ENCODE data around the gene SSH2.
"Not testable (repeated sequence)": the region's sequence is repeated elsewhere in the genome, so short reads cannot be mapped to it uniquely, and the experiment has no call there.

SSH2 gene

GRCh38 chr17:29859445-29859844 lies 70.6 kb downstream of the SSH2 start:
- not testable (repeated sequence) for H3K4me3 ChIP-seq (ENCODE audit: low read length in 2 of 2); H3K4me1 ChIP-seq (ENCODE audit: control insufficient read depth in 2 of 2, insufficient read depth in 2 of 2, low read length in 2 of 2); H3K36me3 ChIP-seq (ENCODE audit: control insufficient read depth in 2 of 2, insufficient read depth in 2 of 2, low read length in 2 of 2); H3K27ac ChIP-seq (ENCODE audit: low read depth in 2 of 2, low read length in 2 of 2); H3K27me3 ChIP-seq (ENCODE audit: control insufficient read depth in 2 of 2, insufficient read depth in 2 of 2, low read length in 2 of 2); H3K9me3 ChIP-seq (ENCODE audit: control insufficient read depth in 2 of 2, low read length in 2 of 2); H3K9ac ChIP-seq (ENCODE audit: low read depth in 1 of 2, low read length in 2 of 2)

- H3K27me3 ChIP-seq (ENCODE audit: control insufficient read depth in 2 of 2, insufficient read depth in 2 of 2, low read length in 2 of 2), result no peaks in the 10 kb centered on the region
- H3K9me3 ChIP-seq (ENCODE audit: control insufficient read depth in 2 of 2, low read length in 2 of 2), result no peaks in the 10 kb centered on the region
- H3K27ac ChIP-seq (ENCODE audit: low read depth in 2 of 2, low read length in 2 of 2), result no peak overlapping the region
- H3K4me3 ChIP-seq (ENCODE audit: low read length in 2 of 2), result no peak overlapping the region
- no peak overlapping the region for H3K9ac ChIP-seq (ENCODE audit: low read depth in 1 of 2, low read length in 2 of 2)
- peaks cover 0 to 7% of the 10 kb centered on the region in 2 donors for H3K4me1 ChIP-seq (ENCODE audit: control insufficient read depth in 2 of 2, insufficient read depth in 2 of 2, low read length in 2 of 2)
- H3K36me3 ChIP-seq (ENCODE audit: control insufficient read depth in 2 of 2, insufficient read depth in 2 of 2, low read length in 2 of 2), result no peaks in the 10 kb centered on the region
These were observed 72.2 kb downstream of the SSH2 start for GRCh38 chr17:29857823-29858222.

- not testable (repeated sequence) for H3K9me3 ChIP-seq (ENCODE audit: control insufficient read depth in 2 of 2, low read length in 2 of 2); H3K9ac ChIP-seq (ENCODE audit: low read depth in 1 of 2, low read length in 2 of 2); H3K4me3 ChIP-seq (ENCODE audit: low read length in 2 of 2); H3K36me3 ChIP-seq (ENCODE audit: control insufficient read depth in 2 of 2, insufficient read depth in 2 of 2, low read length in 2 of 2); H3K27ac ChIP-seq (ENCODE audit: low read depth in 2 of 2, low read length in 2 of 2); H3K27me3 ChIP-seq (ENCODE audit: control insufficient read depth in 2 of 2, insufficient read depth in 2 of 2, low read length in 2 of 2); H3K4me1 ChIP-seq (ENCODE audit: control insufficient read depth in 2 of 2, insufficient read depth in 2 of 2, low read length in 2 of 2)
These were observed 72.9 kb downstream of the SSH2 start for GRCh38 chr17:29857105-29857504.

- Histone ChIP-seq H3K27me3 (ENCODE audit: control insufficient read depth in 2 of 2, insufficient read depth in 2 of 2, low read length in 2 of 2) (no peaks in the 10 kb centered on the region), H3K4me3 (ENCODE audit: low read length in 2 of 2) (no peak overlapping the region), H3K4me1 (ENCODE audit: control insufficient read depth in 2 of 2, insufficient read depth in 2 of 2, low read length in 2 of 2) (peaks cover 0 to 2% of the 10 kb centered on the region in 2 donors), H3K36me3 (ENCODE audit: control insufficient read depth in 2 of 2, insufficient read depth in 2 of 2, low read length in 2 of 2) (no peaks in the 10 kb centered on the region), H3K9me3 (ENCODE audit: control insufficient read depth in 2 of 2, low read length in 2 of 2) (no peaks in the 10 kb centered on the region), H3K27ac (ENCODE audit: low read depth in 2 of 2, low read length in 2 of 2) (no peak overlapping the region), H3K9ac (ENCODE audit: low read depth in 1 of 2, low read length in 2 of 2) (no peak overlapping the region)
These were observed 74.3 kb downstream of the SSH2 start for GRCh38 chr17:29855686-29856085.

- peaks cover 0 to 2% of the 10 kb centered on the region in 2 donors for H3K36me3 ChIP-seq (ENCODE audit: control insufficient read depth in 2 of 2, insufficient read depth in 2 of 2, low read length in 2 of 2)
- no peaks in the 10 kb centered on the region for H3K9me3 ChIP-seq (ENCODE audit: control insufficient read depth in 2 of 2, low read length in 2 of 2)
- H3K4me1 ChIP-seq (ENCODE audit: control insufficient read depth in 2 of 2, insufficient read depth in 2 of 2, low read length in 2 of 2), result peaks cover 0 to 3% of the 10 kb centered on the region in 2 donors
- no peaks in the 10 kb centered on the region for H3K27me3 ChIP-seq (ENCODE audit: control insufficient read depth in 2 of 2, insufficient read depth in 2 of 2, low read length in 2 of 2)
- H3K27ac ChIP-seq (ENCODE audit: low read depth in 2 of 2, low read length in 2 of 2), result no peak overlapping the region
- H3K9ac ChIP-seq (ENCODE audit: low read depth in 1 of 2, low read length in 2 of 2), result no peak overlapping the region
- H3K4me3 ChIP-seq (ENCODE audit: low read length in 2 of 2), result no peak overlapping the region
These were observed 81.3 kb downstream of the SSH2 start for GRCh38 chr17:29848737-29849136.

- Histone ChIP-seq H3K4me3 (ENCODE audit: low read length in 2 of 2) (no peak overlapping the region), H3K9me3 (ENCODE audit: control insufficient read depth in 2 of 2, low read length in 2 of 2) (no peaks in the 10 kb centered on the region), H3K27me3 (ENCODE audit: control insufficient read depth in 2 of 2, insufficient read depth in 2 of 2, low read length in 2 of 2) (no peaks in the 10 kb centered on the region), H3K9ac (ENCODE audit: low read depth in 1 of 2, low read length in 2 of 2) (no peak overlapping the region), H3K36me3 (ENCODE audit: control insufficient read depth in 2 of 2, insufficient read depth in 2 of 2, low read length in 2 of 2) (peaks cover 0 to 2% of the 10 kb centered on the region in 2 donors), H3K4me1 (ENCODE audit: control insufficient read depth in 2 of 2, insufficient read depth in 2 of 2, low read length in 2 of 2) (peaks cover 0 to 3% of the 10 kb centered on the region in 2 donors), H3K27ac (ENCODE audit: low read depth in 2 of 2, low read length in 2 of 2) (no peak overlapping the region)
These were observed 82.3 kb downstream of the SSH2 start for GRCh38 chr17:29847527-29848400.

- no peak overlapping the region for H3K4me3 ChIP-seq (ENCODE audit: low read length in 2 of 2)
- no peaks in the 10 kb centered on the region for H3K9me3 ChIP-seq (ENCODE audit: control insufficient read depth in 2 of 2, low read length in 2 of 2)
- H3K36me3 ChIP-seq (ENCODE audit: control insufficient read depth in 2 of 2, insufficient read depth in 2 of 2, low read length in 2 of 2), result peaks cover 0 to 2% of the 10 kb centered on the region in 2 donors
- H3K27me3 ChIP-seq (ENCODE audit: control insufficient read depth in 2 of 2, insufficient read depth in 2 of 2, low read length in 2 of 2), result no peaks in the 10 kb centered on the region
- H3K4me1 ChIP-seq (ENCODE audit: control insufficient read depth in 2 of 2, insufficient read depth in 2 of 2, low read length in 2 of 2), result peaks cover 0 to 3% of the 10 kb centered on the region in 2 donors
- no peak overlapping the region for H3K9ac ChIP-seq (ENCODE audit: low read depth in 1 of 2, low read length in 2 of 2)
- no peak overlapping the region for H3K27ac ChIP-seq (ENCODE audit: low read depth in 2 of 2, low read length in 2 of 2)
These were observed 82.9 kb downstream of the SSH2 start for GRCh38 chr17:29847118-29847517.

GRCh38 chr17:29846298-29846697 lies 83.7 kb downstream of the SSH2 start:
- Histone ChIP-seq H3K36me3 (ENCODE audit: control insufficient read depth in 2 of 2, insufficient read depth in 2 of 2, low read length in 2 of 2) (peaks cover 0 to 2% of the 10 kb centered on the region in 2 donors), H3K4me1 (ENCODE audit: control insufficient read depth in 2 of 2, insufficient read depth in 2 of 2, low read length in 2 of 2) (peaks cover 0 to 3% of the 10 kb centered on the region in 2 donors), H3K9ac (ENCODE audit: low read depth in 1 of 2, low read length in 2 of 2) (no peak overlapping the region), H3K4me3 (ENCODE audit: low read length in 2 of 2) (no peak overlapping the region), H3K27ac (ENCODE audit: low read depth in 2 of 2, low read length in 2 of 2) (no peak overlapping the region), H3K9me3 (ENCODE audit: control insufficient read depth in 2 of 2, low read length in 2 of 2) (no peaks in the 10 kb centered on the region), H3K27me3 (ENCODE audit: control insufficient read depth in 2 of 2, insufficient read depth in 2 of 2, low read length in 2 of 2) (no peaks in the 10 kb centered on the region)

- Histone ChIP-seq H3K27ac (ENCODE audit: low read depth in 2 of 2, low read length in 2 of 2) (no peak overlapping the region), H3K4me3 (ENCODE audit: low read length in 2 of 2) (no peak overlapping the region), H3K36me3 (ENCODE audit: control insufficient read depth in 2 of 2, insufficient read depth in 2 of 2, low read length in 2 of 2) (peaks cover 0 to 2% of the 10 kb centered on the region in 2 donors), H3K9ac (ENCODE audit: low read depth in 1 of 2, low read length in 2 of 2) (no peak overlapping the region), H3K27me3 (ENCODE audit: control insufficient read depth in 2 of 2, insufficient read depth in 2 of 2, low read length in 2 of 2) (no peaks in the 10 kb centered on the region), H3K9me3 (ENCODE audit: control insufficient read depth in 2 of 2, low read length in 2 of 2) (no peaks in the 10 kb centered on the region), H3K4me1 (ENCODE audit: control insufficient read depth in 2 of 2, insufficient read depth in 2 of 2, low read length in 2 of 2) (no peaks in the 10 kb centered on the region)
These were observed 85.5 kb downstream of the SSH2 start for GRCh38 chr17:29844339-29845048.

GRCh38 chr17:29840884-29841283 lies 89.1 kb downstream of the SSH2 start:
- Histone ChIP-seq H3K27me3 (ENCODE audit: control insufficient read depth in 2 of 2, insufficient read depth in 2 of 2, low read length in 2 of 2) (no peaks in the 10 kb centered on the region), H3K9me3 (ENCODE audit: control insufficient read depth in 2 of 2, low read length in 2 of 2) (no peaks in the 10 kb centered on the region), H3K9ac (ENCODE audit: low read depth in 1 of 2, low read length in 2 of 2) (no peak overlapping the region), H3K36me3 (ENCODE audit: control insufficient read depth in 2 of 2, insufficient read depth in 2 of 2, low read length in 2 of 2) (peaks cover 0 to 2% of the 10 kb centered on the region in 2 donors), H3K4me3 (ENCODE audit: low read length in 2 of 2) (no peak overlapping the region), H3K27ac (ENCODE audit: low read depth in 2 of 2, low read length in 2 of 2) (no peak overlapping the region), H3K4me1 (ENCODE audit: control insufficient read depth in 2 of 2, insufficient read depth in 2 of 2, low read length in 2 of 2) (no peaks in the 10 kb centered on the region)
